K562 (cell line): ENCODE results near the gene BRAT1. TPM values are rescaled to one million over a fixed set of nuclear protein-coding genes. Genes with fewer than 3 reads are reported as not detected.
A peak's percentile ranks its signal among the peaks of the same experiment; 100 is the strongest.

Experiments
- AFF1 ChIP-seq, 2 experiments: fragments of 450-650 bp; IDR thresholded peaks; 2 replicates each; pipeline ENCODE4 v1.6.1; 2018; ENCODE audit warnings: mild to moderate bottlenecking in 2 of 2, low read depth in 1 of 2; ENCODE audit not compliant: partially characterized antibody in 2 of 2
- ATF3 ChIP-seq, 2 experiments: fragments of 450-650 bp in 1 of 2; sonication (generic) in 1 of 2; formaldehyde crosslinking in 1 of 2; IDR thresholded peaks in 1 of 2; conservative IDR thresholded peaks in 1 of 2; 2 replicates each; pipeline versions ENCODE4 v1.6.1 to v1.8.1; 2016 to 2023; ENCODE audit warnings: mild to moderate bottlenecking in 2 of 2, moderate library complexity in 2 of 2, inconsistent platforms in 1 of 2, missing genetic modification reagents in 1 of 2
- CBFB ChIP-seq: sonication (generic); formaldehyde crosslinking; IDR thresholded peaks from 2 replicates; pipeline ENCODE4 v1.4.0; 2020; ENCODE audit warnings: mild to moderate bottlenecking, missing genetic modification reagents
- E2F1 ChIP-seq: sonication (generic); formaldehyde crosslinking; IDR thresholded peaks from 2 replicates; pipeline ENCODE4 v1.8.1; 2023; ENCODE audit warnings: mild to moderate bottlenecking, missing genetic modification reagents, moderate library complexity
- FOSL1 ChIP-seq: fragments of 200-800 bp; sonication (Bioruptor generic); conservative IDR thresholded peaks from 2 replicates; pipeline ENCODE4 v1.6.1; 2016; ENCODE audit warnings: missing genetic modification characterization, missing compliant biosample characterization
- HMGN3 ChIP-seq: IDR thresholded peaks from 2 replicates; pipeline ENCODE4 v1.6.1; 2011; ENCODE audit warnings: borderline replicate concordance, low read depth, mild to moderate bottlenecking, mixed read lengths, low read length; ENCODE audit not compliant: insufficient read length; ENCODE audit errors: extremely low read depth
- MAX ChIP-seq: sonication (generic); formaldehyde crosslinking; IDR thresholded peaks from 2 replicates; pipeline ENCODE4 v1.9.0; 2022; ENCODE audit warnings: mild to moderate bottlenecking, missing genetic modification reagents
- PRMT5 ChIP-seq: sonication (generic); formaldehyde crosslinking; IDR thresholded peaks from 2 replicates; pipeline ENCODE4 v1.5.0; 2020; ENCODE audit warnings: missing genetic modification reagents
- RBM25 ChIP-seq: fragments of 200-400 bp; formaldehyde crosslinking; IDR thresholded peaks from 2 replicates; pipeline ENCODE4 v1.6.1; 2018; ENCODE audit warnings: low read length, low read depth, moderate library complexity; ENCODE audit not compliant: severe bottlenecking
- SIN3B ChIP-seq: fragments of 450-650 bp; IDR thresholded peaks from 2 replicates; pipeline ENCODE4 v1.6.1; 2017; ENCODE audit warnings: low read depth, mild to moderate bottlenecking, moderate library complexity
- SOX6 ChIP-seq: fragments of 450-650 bp; IDR thresholded peaks from 2 replicates; pipeline ENCODE4 v1.6.1; 2014; ENCODE audit warnings: mild to moderate bottlenecking
- THRAP3 ChIP-seq: fragments of 450-650 bp; IDR thresholded peaks from 2 replicates; pipeline ENCODE4 v1.6.1; 2016; ENCODE audit warnings: mild to moderate bottlenecking, inconsistent platforms, borderline replicate concordance
- USF1 ChIP-seq: sonication (generic); formaldehyde crosslinking; IDR thresholded peaks from 2 replicates; pipeline ENCODE4 v1.9.0; 2022; ENCODE audit warnings: mild to moderate bottlenecking, missing genetic modification reagents
- ZBTB9 ChIP-seq: fragments of 450-650 bp; formaldehyde crosslinking; IDR thresholded peaks from 2 replicates; pipeline ENCODE4 v1.4.0; 2020; ENCODE audit warnings: mild to moderate bottlenecking, moderate library complexity
- ZNF696 ChIP-seq: fragments of 250-450 bp; sonication (Bioruptor Pico); conservative IDR thresholded peaks from 2 replicates; pipeline ENCODE4 v1.4.0; 2020; ENCODE audit warnings: mild to moderate bottlenecking, moderate library complexity
- polyA plus RNA-seq, 8 experiments: library from polyadenylated mRNA; depleted of rRNA in 4 of 8; stranded (reverse) in 5 of 8; unstranded in 3 of 8; fragments of >200 nt; fragmentation: Nextera tagmentation in 2 of 8; fragmentation: Illumina TruSeq in 1 of 8; extraction: Ambion mirVana in 2 of 8; extraction: Trizol in 1 of 8; gene quantifications; 2 replicates each; pipeline versions ENCODE4 v1.2.1 to v1.2.3, GENCODE V29; 2011 to 2014; ENCODE audit warnings: inconsistent platforms in 1 of 8, missing spikeins in 1 of 8
- total RNA-seq, 7 experiments: library from RNA; depleted of rRNA in 6 of 7; stranded (reverse); fragments of >200 nt in 6 of 7; fragmentation: Illumina TruSeq in 2 of 7; extraction: Trizol in 2 of 7; gene quantifications; 2 replicates each; pipeline versions ENCODE4 v1.2.1 to v1.2.3, GENCODE V29; 2011 to 2021; ENCODE audit warnings: low replicate concordance in 1 of 7

Gene BRAT1
- total and polyA plus RNA-seq, 9 of the 15 experiments (the other 6 are each of a cell fraction or from before 2014, with no cell fraction given) = 0.13 to 49.6 (median 10.5) TPM

- TF ChIP-seq RBM25 (no peak), ZNF696 (no peak), PRMT5 (CRISPR knock-in tag) (no peak), FOSL1 (tag) (peak; percentile 74), AFF1 (IDR thresholded peaks at IDR 0.05; ENCODE audit: low read depth in 1 of 2, partially characterized antibody in 2 of 2) (no peak), ATF3 (IDR thresholded peaks at IDR 0.05) (peak; percentile 26; the same call in 1 of the 2 replicates), ATF3 (CRISPR knock-in tag; conservative IDR thresholded peaks at IDR 0.05) (no peak), THRAP3 (no peak), HMGN3 (peak; percentile 15), MAX (CRISPR knock-in tag) (peak; percentile 21; the same call in 1 of the 2 replicates), USF1 (CRISPR knock-in tag) (peak; percentile 24; the same call in 1 of the 2 replicates), E2F1 (no peak), CBFB (CRISPR knock-in tag) (0 out of 2 replicates have a peak, but pooled peaks have one; percentile 31), ZBTB9 (CRISPR knock-in tag) (no peak), SOX6 (peak; percentile 89), SIN3B (no peak)
These were observed 31.1 kb downstream of the BRAT1 start (continued) for GRCh38 chr7:2523941-2524807.
